Peyer's patch (tissue), 4 donors: ENCODE results near the gene SIRPB2.

Experiments
- CTCF ChIP-seq, 6 experiments: fragments of 450-650 bp in 4 of 6; fragments of 200-600 bp in 2 of 6; sonication (generic) in 1 of 6; IDR thresholded peaks; one replicate each; pipeline ENCODE4 v1.5.1; 2017 to 2019; ENCODE audit warnings: antibody characterized with exemption in 6 of 6, mild to moderate bottlenecking in 3 of 6, moderate library complexity in 1 of 6
- POLR2A ChIP-seq, 2 donors: fragments of 450-650 bp; IDR thresholded peaks; one replicate each; pipeline ENCODE4 v1.5.1; 2017; ENCODE audit warnings: antibody characterized with exemption in 2 of 2, mild to moderate bottlenecking in 2 of 2, moderate library complexity in 2 of 2

GRCh38 chr20:1467082-1467354, 24.2 kb downstream of the SIRPB2 start:
- TF ChIP-seq CTCF (IDR thresholded peaks at IDR 0.05) (no peak), POLR2A (IDR thresholded peaks at IDR 0.05) (no peak)
